SHP77 (cell line): ENCODE results near the gene KCNA4.
"Not testable (repeated sequence)": the region's sequence is repeated elsewhere in the genome, so short reads cannot be mapped to it uniquely, and the experiment has no call there.

Source experiments
- DNase-seq, 2 experiments: peaks; one replicate each; lab custom pipeline; 2025; lab: John Stamatoyannopoulos, UW

The KCNA4 gene

DNA sequence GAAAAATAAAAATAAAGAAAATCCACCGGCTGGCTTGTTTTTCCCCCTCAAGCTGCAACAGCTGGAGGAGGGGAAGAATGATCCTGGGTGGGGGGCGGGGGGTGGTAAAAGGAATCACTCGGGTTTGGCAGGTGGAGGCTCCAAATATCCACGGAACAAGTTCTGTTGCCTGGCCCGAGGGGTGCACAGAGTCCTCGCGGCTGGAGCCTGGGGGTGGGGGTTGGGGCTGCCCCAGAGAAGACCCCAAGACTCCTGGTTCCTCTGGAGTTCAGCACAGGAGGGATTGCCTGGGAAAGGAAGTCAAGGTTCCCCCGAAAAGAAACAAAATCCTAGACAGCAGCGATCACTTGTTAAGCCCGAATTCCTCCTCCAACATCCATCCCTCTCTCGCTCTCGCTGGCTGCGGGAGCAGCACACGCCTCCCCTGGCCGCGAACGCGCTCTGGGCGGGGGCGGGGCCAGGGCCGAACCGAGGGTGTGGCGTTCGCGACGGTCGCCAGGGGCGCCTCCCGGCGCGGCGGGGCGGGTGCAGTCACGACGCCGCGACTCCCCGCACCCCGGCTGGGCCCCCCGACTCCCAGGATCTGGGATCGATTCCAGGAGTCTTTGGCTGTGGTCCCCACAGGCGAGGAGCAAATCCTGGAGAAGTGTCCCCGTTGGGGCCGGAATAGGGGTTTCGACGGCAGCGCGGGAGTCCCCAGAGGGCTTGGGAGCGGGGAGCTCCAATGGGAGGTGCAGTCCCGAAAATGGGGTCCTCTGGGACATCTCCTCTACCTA lies at the start of gene KCNA4:
Gene KCNA4, minus strand, starts transcription at position 443 of the 776 bp plus-strand sequence. CDS start 4,352 bp downstream, outside the sequence.
- DNase-seq: no peak

DNA sequence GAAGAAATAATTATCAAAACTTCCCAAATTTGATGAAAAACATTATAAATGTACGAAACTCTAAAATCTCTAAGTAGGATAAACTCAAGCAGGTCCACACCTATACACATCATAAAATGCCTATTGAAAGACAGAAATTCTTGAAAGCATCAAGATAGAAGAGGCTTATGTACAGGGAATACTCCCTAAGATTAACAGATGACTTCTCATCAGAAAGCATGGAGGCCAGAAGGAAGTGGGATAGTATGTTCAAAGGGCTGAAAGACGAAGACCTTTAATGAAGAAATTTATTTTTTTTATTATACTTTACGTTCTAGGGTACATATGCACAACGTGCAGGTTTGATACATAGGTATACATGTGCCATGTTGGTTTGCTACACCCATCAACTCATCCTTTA lies 45.3 kb upstream of the KCNA4 start:
- no peak for DNase-seq

DNA sequence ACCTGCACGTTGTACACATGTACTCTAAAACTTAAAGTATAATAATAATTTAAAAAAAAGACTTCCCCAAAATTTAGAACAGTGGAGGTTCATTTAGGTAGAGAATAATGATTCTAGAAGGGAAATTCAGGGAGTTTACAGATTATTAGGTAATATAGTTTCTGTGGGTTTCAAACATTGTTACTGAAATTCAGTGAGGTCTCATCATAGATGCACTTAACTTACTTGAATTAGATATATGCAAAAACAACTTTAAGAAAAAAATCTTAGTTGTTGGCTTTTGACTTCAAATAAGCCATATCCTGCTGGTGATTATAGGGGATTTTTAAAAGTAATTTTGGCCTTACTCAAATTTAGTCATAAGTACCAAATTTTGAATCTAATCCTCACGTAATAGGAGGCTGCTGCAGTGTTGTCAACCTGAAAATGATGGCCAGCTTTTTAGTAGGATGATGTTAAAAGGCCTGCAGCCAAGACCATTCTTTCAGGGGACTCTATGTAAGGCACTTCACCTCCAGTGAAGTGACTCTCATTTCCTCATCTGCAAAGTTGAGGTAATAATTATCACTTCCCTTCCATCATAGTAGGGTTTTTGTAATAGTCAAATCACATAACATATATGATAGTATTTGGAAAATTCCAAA lies 42.5 kb upstream of the KCNA4 start:
- DNase-seq: no peak

DNA sequence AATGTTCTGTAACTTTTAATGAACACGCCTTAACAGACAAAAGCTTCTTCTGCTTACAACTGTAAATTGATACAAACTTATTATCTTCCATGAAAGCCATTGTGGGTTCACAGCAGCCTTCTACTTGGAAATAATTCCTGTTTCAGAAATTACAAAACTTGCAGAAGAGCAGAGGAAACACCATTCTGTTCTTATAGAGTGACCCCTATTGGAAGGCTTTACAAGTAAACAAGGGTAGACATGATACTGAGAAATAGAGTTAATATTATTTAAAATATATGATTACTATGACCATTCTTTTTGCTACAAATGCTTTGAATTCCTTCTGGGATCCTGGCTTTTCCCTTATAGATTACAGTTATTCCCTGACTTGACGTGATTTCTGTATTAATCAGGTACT lies 32.4 kb upstream of the KCNA4 start:
- no peak for DNase-seq

DNA sequence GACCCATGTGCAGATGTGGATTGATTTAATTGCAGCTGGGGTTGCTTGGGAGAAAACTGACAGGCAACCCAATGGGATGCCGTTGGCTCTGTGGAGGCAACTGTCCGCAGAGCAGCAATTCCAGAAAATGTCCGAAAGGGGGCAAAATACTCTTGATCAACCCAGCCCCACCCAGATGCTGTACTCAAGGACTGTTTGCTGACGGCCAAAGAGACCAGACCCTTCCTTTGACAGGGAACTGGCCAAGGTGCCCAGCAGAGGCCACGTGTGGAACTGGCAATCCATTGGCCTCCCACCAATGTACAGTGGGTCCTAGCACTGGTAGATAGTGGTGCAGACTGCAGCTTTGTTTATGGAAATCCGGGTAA lies 29.7 kb upstream of the KCNA4 start:
- DNase-seq: no peak

DNA sequence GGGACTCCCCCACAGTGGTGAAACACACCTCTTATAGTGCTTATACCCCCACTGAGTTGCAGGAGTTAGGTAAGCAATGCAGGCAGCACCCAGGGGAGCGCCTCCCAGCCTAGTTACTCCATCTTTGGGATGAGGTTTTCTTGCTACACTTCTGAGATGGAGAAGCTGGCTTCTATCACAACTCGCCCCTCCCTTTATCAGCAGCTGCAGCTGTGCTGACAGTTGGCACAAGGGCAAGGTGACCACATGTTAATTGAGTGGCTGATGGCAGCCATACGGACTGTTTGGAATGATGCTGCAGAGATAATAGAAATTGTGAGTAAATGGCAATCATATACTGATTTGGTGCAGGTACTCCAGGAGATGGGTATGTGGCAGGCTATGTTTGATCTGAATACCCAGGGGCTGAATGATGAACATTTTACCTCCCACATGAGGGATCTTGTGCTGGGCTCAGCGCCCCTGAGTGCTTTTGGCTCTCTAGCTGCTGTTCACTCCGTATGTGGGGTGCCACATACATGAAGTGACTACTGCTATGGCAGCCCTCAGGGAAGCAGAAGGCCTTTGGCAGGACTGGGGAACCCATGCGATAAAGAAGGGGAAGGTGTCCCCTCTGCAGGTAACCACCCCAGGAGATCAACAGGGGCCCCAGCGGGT lies 29.2 kb upstream of the KCNA4 start:
- no peak for DNase-seq

DNA sequence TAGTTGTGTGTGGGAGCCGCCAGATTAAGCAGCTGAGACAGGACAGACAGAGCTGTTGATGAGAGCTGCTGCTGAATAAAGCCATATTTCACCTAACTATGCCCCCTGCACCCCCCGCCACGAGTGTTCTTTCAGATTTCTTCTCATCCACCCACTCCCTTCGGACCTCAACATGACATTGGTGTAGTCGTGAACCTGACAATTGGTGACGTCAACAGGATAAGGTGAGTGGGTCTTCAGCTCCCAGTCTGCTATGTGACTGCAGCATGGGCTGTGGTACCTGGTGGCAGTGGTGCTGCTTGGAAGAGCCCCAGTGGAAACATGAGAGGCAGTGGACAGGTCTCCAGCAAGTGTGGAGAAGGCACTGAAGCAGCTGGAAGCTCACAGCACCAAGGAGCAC lies 28.3 kb upstream of the KCNA4 start:
- DNase-seq: no peak

DNA sequence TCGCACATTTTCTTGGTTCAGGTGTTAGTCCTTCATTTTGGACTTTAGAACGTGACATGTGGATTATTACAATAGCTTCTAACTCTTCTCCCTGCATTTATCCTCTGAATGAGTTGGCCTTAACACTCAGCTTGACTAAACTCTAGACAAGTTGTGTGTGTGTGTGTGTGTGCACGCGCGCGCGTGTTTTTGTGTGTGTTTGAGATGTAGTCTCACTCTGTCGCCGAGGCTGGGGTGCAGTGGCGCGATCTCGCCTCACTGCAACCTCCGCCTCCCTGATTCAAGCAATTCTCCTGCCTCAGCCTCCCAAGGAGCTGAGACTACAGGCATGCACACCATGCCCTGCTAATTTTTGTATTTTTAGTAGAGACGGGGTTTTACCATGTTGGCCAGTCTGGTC lies 24.3 kb upstream of the KCNA4 start:
- no peak for DNase-seq

DNA sequence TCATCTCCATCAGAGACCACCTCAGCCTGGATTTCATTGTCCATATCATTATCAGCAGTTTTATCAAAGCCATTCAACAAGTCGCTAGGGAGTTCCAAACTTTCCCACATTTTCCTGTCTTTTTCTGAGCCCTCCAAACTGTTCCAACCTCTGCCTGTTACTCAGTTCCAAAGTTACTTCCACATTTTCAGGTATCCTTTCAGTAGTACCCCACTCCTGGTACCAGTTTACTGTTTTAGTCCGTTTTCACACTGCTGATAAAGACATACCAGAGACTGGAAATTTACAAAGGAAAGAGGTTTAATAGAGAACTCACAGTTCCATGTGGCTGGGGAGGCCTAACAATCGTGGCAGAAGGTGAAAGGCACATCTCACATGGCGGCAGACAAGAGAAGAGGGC lies 17.9 kb upstream of the KCNA4 start:
- not testable (repeated sequence) for DNase-seq

DNA sequence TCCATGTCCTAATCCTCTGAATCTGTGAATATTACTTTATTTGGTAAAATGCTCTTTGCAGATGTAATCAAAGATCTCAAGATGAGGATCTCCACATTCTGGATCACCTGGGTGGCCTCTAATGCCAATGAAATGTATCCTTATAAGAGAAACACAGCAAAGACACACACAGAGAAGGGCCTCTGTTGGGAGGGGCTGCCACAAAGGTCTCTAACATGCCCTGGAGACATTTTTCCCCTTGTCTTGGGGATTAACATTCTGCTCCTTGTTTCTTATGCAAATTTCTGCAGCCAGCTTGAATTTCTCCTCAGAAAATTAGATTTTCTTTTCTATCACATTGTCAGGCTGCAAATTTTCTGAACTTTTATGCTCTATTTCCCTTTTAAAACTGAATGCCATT lies 17.3 kb upstream of the KCNA4 start:
- DNase-seq: not testable (repeated sequence)

DNA sequence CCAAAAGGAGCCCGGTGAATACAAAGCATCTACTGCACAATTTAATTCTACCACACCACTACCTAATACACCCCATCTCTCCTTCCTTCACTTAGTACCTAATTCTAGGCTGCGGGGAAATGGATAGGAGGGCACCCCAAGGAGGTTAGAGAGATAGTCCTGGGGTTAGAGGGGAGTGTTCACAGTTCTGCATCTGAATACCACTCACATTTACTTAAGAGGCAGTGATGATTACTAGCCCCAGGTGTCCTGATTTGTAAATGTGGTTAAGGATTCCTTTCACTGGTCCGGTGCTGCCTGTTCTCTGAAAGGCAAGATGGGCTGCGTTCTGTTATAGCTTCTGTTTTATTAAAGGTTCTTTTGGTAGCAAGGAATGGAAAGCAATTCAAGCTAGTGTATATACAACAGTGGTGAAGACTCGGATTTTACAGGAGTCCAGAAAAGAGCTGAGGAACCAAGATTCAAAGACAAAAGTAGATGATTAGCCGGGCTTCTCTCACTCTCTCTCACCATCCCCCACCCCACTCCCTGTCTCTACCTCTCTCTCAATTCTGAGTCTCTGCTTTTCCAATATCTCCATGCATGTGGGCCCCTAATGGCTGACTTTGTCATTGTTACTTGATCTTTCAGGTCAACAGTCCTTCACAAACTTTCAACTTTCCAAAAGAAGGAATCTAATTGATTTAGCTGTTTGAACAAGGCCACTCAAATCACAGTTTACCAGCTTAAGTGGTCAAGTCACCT lies 8.7 kb upstream of the KCNA4 start:
- DNase-seq: no peak

DNA sequence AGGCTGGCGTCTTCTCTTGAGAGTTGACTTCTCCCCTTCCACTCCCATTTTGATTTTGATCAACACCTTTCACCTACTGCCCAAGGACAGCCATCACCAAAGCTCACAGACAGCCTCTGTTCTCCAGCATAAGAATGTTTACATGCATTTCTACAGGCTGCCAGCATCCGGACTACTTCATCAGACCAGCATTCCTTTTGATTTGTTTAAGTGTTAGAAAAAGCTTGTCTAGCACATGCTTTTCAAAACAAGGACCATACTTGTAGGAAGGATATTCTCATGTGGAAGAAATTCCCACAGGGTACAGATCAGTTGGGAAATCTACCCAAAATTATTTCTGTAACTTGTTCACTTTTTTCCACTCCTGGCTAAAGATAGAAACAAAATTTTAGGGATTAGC lies 6.2 kb upstream of the KCNA4 start:
- no peak for DNase-seq

DNA sequence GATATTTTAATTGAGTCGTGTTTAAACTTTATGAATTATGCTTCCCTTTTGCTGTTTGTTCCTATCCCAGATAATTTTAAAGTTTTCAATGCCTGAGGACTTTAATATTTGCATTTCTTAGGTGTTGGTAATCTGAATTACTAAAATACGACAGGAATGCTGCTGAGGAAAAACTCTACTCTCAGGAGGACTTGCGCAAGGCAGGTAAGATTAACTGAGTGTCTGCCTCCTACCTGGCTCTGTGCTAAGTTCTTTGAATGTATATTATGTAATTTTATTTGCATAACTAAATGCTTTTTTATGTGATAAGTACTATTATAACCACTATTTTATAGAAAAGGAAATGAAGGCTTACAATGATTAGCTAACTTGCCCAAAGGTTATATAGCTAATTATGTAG lies 2.7 kb upstream of the KCNA4 start:
- DNase-seq: no peak

DNA sequence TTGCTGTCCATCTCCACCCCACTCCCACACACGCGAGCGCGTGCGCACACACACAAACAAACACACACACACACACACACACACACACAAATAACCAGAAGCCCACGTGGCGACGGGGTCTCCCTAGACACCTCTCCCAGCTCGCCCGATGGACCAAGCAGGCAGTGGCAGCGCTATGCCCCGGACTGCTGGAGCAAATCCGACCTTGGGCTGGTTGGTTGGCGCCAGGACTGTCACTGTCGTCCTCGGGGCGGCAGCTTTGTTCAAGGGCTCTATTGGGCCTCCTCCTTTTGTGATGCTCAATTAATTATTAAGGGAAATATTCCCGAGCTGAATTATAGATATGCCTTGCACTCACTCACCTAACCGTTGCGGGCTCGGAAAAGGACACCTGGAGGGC lies 1.7 kb upstream of the KCNA4 start:
- DNase-seq: no peak

DNA sequence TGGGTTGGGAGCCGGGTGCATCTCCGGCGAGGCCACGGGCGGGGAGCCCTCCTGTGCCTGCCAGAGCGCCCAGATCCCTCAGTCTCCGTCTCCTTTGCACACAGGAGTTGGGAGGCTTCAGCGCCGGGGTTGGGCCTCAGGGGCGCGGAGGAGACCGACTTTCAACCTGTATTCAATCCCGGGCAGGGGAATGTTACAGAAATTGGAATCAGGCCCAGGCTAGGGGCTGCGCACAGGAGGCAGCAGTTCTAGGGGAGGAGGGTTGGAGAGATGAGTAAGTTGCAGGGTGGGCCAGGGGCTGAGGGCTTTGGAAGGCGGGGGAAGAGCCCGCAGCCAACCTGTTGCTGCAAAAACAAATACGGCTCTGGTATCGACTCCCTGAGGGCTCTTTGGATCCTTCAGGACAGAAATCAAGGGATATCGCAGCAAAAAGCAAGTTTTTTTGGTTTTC lies 640 bp upstream of the KCNA4 start:
- DNase-seq: no peak

DNA sequence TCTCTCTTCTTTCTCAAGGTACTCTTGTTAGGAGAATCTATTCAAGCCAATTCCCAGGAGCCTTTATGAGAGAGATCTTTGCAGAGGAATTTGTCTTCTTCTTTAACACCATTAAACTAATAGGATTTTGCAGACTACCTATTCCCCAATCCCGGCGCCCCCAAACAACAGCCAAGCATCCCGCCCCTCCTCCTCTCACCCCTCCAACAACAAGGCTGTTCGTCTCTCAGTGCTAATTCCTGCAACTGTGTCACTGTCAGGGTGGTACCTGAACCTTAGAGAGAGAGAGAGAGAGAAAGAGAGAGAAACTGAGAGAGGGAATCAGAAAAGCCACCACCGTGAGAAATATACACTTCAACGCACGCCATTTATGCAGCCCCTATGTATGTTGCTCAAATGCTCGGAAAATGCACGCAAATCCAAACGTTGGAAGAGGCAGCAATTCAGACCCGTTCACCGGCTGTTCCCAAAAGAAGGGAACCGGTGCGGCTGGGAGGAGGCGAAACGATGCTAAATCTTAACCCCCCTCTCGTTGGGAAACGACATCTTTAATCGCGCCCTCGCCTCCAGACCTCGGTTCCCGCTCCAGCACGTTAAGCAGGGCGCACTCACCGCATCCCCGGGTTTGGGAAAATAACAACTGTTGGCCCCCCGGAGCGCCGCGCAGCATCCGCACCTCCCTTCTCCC lies 961 bp downstream of the KCNA4 start:
- DNase-seq: no peak

DNA sequence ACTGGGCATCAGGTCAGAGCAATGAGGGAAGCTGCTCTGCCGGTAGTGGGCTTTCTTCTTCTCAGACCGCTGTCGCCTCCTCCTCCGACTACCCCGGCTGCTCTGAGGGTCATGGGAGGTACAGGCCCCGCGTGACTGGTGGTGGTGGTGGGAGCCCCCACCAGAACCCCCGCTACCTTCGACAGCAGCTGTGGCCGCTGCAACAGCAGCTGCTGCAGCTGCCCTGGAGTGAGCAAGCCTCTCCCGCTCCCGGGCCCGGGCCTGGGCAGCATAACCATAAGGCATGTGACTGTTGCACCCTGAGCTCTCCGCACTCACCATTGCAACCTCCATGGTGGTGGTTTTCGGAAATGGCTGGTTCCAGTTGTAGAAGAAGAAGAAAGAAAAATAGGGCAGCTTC lies 4.5 kb downstream of the KCNA4 start:
- DNase-seq: no peak

DNA sequence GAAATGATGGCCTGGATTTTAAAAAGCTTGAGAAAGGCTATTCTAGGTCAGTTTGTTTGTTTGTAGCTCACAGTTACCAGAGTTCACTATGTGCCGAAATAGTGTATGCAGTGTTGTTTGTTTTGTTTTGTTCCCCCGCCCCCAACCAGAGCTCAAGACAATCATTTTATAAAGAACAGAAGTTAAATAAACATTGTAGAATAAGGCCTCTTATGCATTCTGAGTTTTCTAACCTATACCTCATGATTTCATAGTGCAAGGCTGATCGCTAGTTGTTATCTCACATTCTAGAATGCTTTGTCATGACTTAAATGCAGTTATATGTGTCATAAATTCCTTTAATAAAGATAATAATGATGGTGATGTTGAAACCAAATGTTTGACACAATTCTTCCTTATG lies 7.8 kb downstream of the KCNA4 start:
- no peak for DNase-seq

DNA sequence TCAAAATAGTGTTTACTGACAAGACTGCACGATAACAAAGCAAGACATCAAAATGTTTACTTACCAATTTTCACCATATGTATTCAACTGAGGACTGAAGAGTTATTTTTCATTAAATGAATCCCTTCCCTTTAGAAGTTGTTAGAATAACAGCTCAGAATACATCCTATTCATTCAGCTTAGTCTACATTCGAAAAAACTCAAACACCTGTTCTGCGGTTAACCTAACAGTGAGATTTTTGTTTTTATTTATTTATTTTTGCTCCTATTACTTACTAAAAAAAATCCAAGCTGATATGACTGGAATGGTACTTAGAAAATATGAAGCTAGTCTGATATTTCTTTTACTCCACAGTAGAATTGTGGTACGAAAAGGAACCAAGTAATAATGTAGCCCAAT lies 10.0 kb downstream of the KCNA4 start:
- DNase-seq: no peak

DNA sequence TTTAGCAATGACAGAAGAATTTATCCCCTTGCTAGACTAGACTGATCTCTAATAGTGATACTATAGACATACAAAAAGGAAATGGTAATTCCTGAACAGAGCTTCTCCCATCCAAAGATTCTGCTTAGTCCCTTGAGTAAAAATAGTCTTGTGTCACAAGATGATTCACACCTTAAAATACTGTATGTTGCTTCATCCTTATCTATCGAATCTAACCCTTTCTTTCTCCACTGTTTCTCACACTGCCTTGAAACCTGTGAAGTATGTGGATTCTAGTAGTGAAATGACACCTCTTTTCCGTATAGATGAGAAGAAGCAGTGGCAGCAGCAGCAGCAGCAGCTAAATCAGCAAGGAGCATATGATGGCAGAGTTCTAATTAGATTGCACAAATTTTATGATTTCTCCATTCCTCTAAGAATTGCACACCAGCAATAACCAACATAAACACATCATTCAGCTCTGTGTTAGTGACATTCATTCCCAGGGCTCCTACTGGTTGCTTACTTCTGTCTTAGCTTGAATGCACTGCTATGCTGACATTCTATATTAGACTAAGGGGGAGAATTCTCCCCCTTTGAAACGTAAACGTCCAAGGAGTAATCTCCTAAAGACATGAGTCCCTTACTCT lies 14.6 kb downstream of the KCNA4 start:
- DNase-seq: no peak

DNA sequence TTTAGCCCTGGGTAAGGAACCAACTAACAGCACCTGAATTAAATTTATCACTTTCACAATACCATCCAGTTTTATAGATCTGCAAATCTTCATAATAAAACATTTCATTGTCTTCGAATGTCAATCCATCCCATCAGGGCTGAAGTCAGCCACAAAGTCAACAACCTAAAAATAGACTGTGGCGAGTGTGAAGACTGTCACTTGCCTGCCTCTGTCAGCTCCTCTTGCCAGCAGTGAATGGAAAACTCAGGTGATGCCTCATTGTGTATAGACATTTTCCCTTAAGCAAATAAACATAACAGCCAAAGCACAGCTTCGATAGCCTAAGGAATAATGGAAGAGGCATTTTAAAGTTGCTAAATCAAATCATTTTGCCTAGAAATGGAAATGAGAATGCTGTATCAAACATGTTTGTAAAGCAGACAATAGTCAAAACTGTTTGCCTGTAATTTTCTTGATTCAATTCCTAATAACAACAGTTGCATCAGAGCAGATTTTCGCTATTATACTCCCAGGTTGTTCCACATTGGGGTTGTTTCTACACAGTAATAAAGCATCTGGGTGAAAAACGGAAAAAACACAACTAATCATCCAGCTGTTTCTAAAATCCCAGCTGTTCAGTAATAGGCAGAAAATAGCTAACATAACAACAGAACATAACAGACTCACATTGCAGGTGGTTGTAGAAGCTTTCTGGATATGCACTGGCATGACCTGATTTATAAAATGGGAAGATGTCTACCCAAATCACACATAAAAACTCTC lies 15.7 kb downstream of the KCNA4 start:
- peak in 1 of 2 experiments; percentile 9 for DNase-seq
